Hematopoietic multipotent progenitor cell treated with erythropoietin and hydrocortisone succinate and interleukin-3 and kit ligand, for 17 days (in vitro differentiated cells): ENCODE data around the gene CNOT11.
"Not testable (repeated sequence)": the region's sequence is repeated elsewhere in the genome, so short reads cannot be mapped to it uniquely, and the experiment has no call there.

Source experiments
- DNase-seq: peaks from one replicate; pipeline ENCODE4 v3.0.0-alpha.2; 2015; ENCODE audit warnings: low spot score

The CNOT11 gene

GRCh38 chr2:101245468-101245867 lies 7.2 kb upstream of the CNOT11 start:
- not testable (repeated sequence) for DNase-seq

GRCh38 chr2:101248756-101249155 lies 3.9 kb upstream of the CNOT11 start:
- not testable (repeated sequence) for DNase-seq

- no peak for DNase-seq
Observed at GRCh38 chr2:101249826-101250225, 2.9 kb upstream of the CNOT11 start.

GRCh38 chr2:101251246-101251781 lies 1.4 kb upstream of the CNOT11 start:
- not testable (repeated sequence) for DNase-seq

GRCh38 chr2:101251844-101252407 lies 760 bp upstream of the CNOT11 start:
- no peak for DNase-seq

GRCh38 chr2:101253013-101253702 lies 472 bp downstream of the CNOT11 start:
- peak; percentile 72 for DNase-seq

- peak; percentile 34 for DNase-seq
Observed at GRCh38 chr2:101253703-101254450, 1.2 kb downstream of the CNOT11 start.

- no peak for DNase-seq
Observed at GRCh38 chr2:101255501-101255900, 2.8 kb downstream of the CNOT11 start.

- no peak for DNase-seq
Observed at GRCh38 chr2:101256316-101256715, 3.6 kb downstream of the CNOT11 start.

- no peak for DNase-seq
Observed at GRCh38 chr2:101258804-101259203, 6.1 kb downstream of the CNOT11 start.

- no peak for DNase-seq
Observed at GRCh38 chr2:101262142-101262541, 9.5 kb downstream of the CNOT11 start.

GRCh38 chr2:101263377-101263800 lies 10.7 kb downstream of the CNOT11 start:
- DNase-seq = no peak

GRCh38 chr2:101264360-101264939 lies 11.8 kb downstream of the CNOT11 start:
- DNase-seq = no peak

- no peak for DNase-seq
Observed at GRCh38 chr2:101265893-101266499, 13.3 kb downstream of the CNOT11 start.

- DNase-seq = no peak
Observed at GRCh38 chr2:101267671-101268656, 15.3 kb downstream of the CNOT11 start.

- no peak for DNase-seq
Observed at GRCh38 chr2:101270700-101271259, 18.1 kb downstream of the CNOT11 start.

- DNase-seq = no peak
Observed at GRCh38 chr2:101272045-101272784, 19.5 kb downstream of the CNOT11 start.

GRCh38 chr2:101273056-101273455 lies 20.4 kb downstream of the CNOT11 start:
- DNase-seq = no peak

- no peak for DNase-seq
Observed at GRCh38 chr2:101274142-101274541, 21.5 kb downstream of the CNOT11 start.

GRCh38 chr2:101277111-101277510 lies 24.4 kb downstream of the CNOT11 start:
- DNase-seq = no peak
